IMR-90 (cell line): Measurements from ENCODE around the gene CLHC1. TPM values are rescaled to one million over a fixed set of nuclear protein-coding genes. Genes with fewer than 3 reads are reported as not detected.

ENCODE experiments used
- ATAC-seq: fragments of 200-7000 bp; cut with Tn5 transposase; 2 replicates; pipeline ENCODE4 v1.9.1; 2020; ENCODE audit warnings: low read depth, mild to moderate bottlenecking, moderate library complexity
- BruUV-seq: library from RNA; stranded (reverse); fragments of 400-500 nt; replicated peaks from 2 replicates; lab custom pipeline; 2021; lab: Mats Ljungman, UMichigan
- CTCF ChIA-PET: fragments of 300-600 bp; formaldehyde crosslinking; extraction: SDS; loops from one replicate; lab custom pipeline; 2021; ENCODE audit warnings: antibody characterized with exemption; lab: Yijun Ruan, JAX
- POLR2A ChIA-PET: fragments of 300-600 bp; sonication (Branson Sonifier 250); formaldehyde crosslinking; loops from one replicate; lab custom pipeline; 2022; ENCODE audit warnings: antibody characterized with exemption; ENCODE audit not compliant: unreplicated experiment; lab: Charles Lee
- DNase-seq: peaks from one replicate; pipeline ENCODE4 v3.0.0; 2013
- H2AFZ ChIP-seq: replicated peaks from 2 replicates; pipeline ENCODE3; 2013; ENCODE audit warnings: low read length, mild to moderate bottlenecking; ENCODE audit not compliant: poor library complexity
- H2AK5ac ChIP-seq: 2 replicates; pipeline ENCODE4 v1.6.1; 2013; ENCODE audit warnings: low read depth, low read length, inconsistent platforms
- H2AK9ac ChIP-seq: replicated peaks from 2 replicates; pipeline ENCODE3; 2013; ENCODE audit warnings: mild to moderate bottlenecking, low read depth, low read length, moderate library complexity; ENCODE audit not compliant: poor library complexity
- H2BK120ac ChIP-seq: 2 replicates; pipeline ENCODE4 v1.6.1; 2013; ENCODE audit warnings: low read depth, low read length, inconsistent platforms
- H2BK15ac ChIP-seq: 3 replicates; pipeline ENCODE4 v1.6.1; 2013; ENCODE audit warnings: low read depth, low read length, inconsistent platforms
- H2BK20ac ChIP-seq: 2 replicates; pipeline ENCODE4 v1.6.1; 2013; ENCODE audit warnings: low read depth, mild to moderate bottlenecking, inconsistent platforms, low read length, moderate library complexity
- H2BK5ac ChIP-seq: 2 replicates; pipeline ENCODE4 v1.6.1; 2013; ENCODE audit warnings: mild to moderate bottlenecking, low read depth, low read length, inconsistent platforms; ENCODE audit not compliant: poor library complexity, severe bottlenecking
- H3K14ac ChIP-seq: replicated peaks from 2 replicates; pipeline ENCODE4 v1.6.1; 2013; ENCODE audit warnings: low read depth, low read length, inconsistent platforms
- H3K18ac ChIP-seq: 2 replicates; pipeline ENCODE4 v1.6.1; 2013; ENCODE audit warnings: low read depth, low read length, control low read depth
- H3K23ac ChIP-seq: 2 replicates; pipeline ENCODE4 v1.6.1; 2013; ENCODE audit warnings: low read depth, low read length, inconsistent platforms
- H3K27ac ChIP-seq: 2 replicates; pipeline ENCODE4 v1.5.1; 2013; ENCODE audit warnings: mild to moderate bottlenecking, control low read depth, low read length; ENCODE audit not compliant: insufficient read depth
- H3K27me3 ChIP-seq: 2 replicates; pipeline ENCODE4 v1.6.1; 2013; ENCODE audit warnings: low read length; ENCODE audit not compliant: control insufficient read depth, insufficient read depth
- H3K36me3 ChIP-seq: 2 replicates; pipeline ENCODE4 v1.6.1; 2013; ENCODE audit warnings: low read length, mixed read lengths; ENCODE audit not compliant: control insufficient read depth, insufficient read depth
- H3K4ac ChIP-seq: 2 replicates; pipeline ENCODE4 v1.6.1; 2013; ENCODE audit warnings: low read depth, low read length, inconsistent platforms
- H3K4me1 ChIP-seq: 2 replicates; pipeline ENCODE4 v1.6.1; 2013; ENCODE audit warnings: low read length, mixed read lengths; ENCODE audit not compliant: control insufficient read depth, insufficient read depth
- H3K4me2 ChIP-seq: 2 replicates; pipeline ENCODE4 v1.6.1; 2013; ENCODE audit warnings: low read depth, mild to moderate bottlenecking, control low read depth, low read length, moderate library complexity
- H3K4me3 ChIP-seq: 2 replicates; pipeline ENCODE4 v1.5.1; 2013; ENCODE audit warnings: low read depth, mild to moderate bottlenecking, control low read depth, low read length, moderate library complexity; ENCODE audit not compliant: insufficient read depth
- H3K56ac ChIP-seq: 2 replicates; pipeline ENCODE4 v1.6.1; 2013; ENCODE audit warnings: low read length, inconsistent platforms; ENCODE audit not compliant: insufficient read depth; ENCODE audit errors: extremely low read depth
- H3K79me1 ChIP-seq, 2 experiments: 2 replicates each; pipeline ENCODE4 v1.6.1; 2013; ENCODE audit warnings: low read length in 2 of 2, inconsistent platforms in 1 of 2, low read depth in 1 of 2
- H3K9ac ChIP-seq: 2 replicates; pipeline ENCODE4 v1.6.1; 2013; ENCODE audit warnings: low read depth, low read length, control low read depth
- H3K9me1 ChIP-seq: 2 replicates; pipeline ENCODE4 v1.6.1; 2013; ENCODE audit warnings: low read length, inconsistent platforms; ENCODE audit not compliant: insufficient read depth
- H3K9me3 ChIP-seq: 2 replicates; pipeline ENCODE4 v1.6.1; 2013; ENCODE audit warnings: low read length; ENCODE audit not compliant: control insufficient read depth, insufficient read depth
- H4K20me1 ChIP-seq: 2 replicates; pipeline ENCODE4 v1.6.1; 2013; ENCODE audit warnings: low read length, inconsistent platforms; ENCODE audit not compliant: insufficient read depth
- H4K5ac ChIP-seq: 2 replicates; pipeline ENCODE4 v1.6.1; 2013; ENCODE audit warnings: mild to moderate bottlenecking, low read depth, low read length, control low read depth
- H4K8ac ChIP-seq, 2 experiments: 2 replicates each; pipeline ENCODE4 v1.6.1; 2013; ENCODE audit warnings: low read depth in 2 of 2, low read length in 2 of 2, control low read depth in 1 of 2, inconsistent platforms in 1 of 2
- H4K91ac ChIP-seq: 2 replicates; pipeline ENCODE4 v1.6.1; 2013; ENCODE audit warnings: low read depth, low read length, inconsistent platforms; ENCODE audit not compliant: insufficient read depth
- MAZ ChIP-seq: IDR thresholded peaks from 2 replicates; pipeline ENCODE4 v1.6.1; 2012; ENCODE audit warnings: low read depth, mild to moderate bottlenecking, low read length, improper control_type of control experiment, moderate library complexity, borderline replicate concordance
- POLR2A ChIP-seq: IDR thresholded peaks from 2 replicates; pipeline ENCODE4 v1.6.1; 2012; ENCODE audit warnings: mild to moderate bottlenecking, low read depth, low read length
- RFX5 ChIP-seq: IDR thresholded peaks from 2 replicates; pipeline ENCODE4 v1.8.0; 2012; ENCODE audit warnings: low read depth, mild to moderate bottlenecking, low read length, moderate library complexity
- SMC3 ChIP-seq: fragments of 150-350 bp; IDR thresholded peaks from 2 replicates; pipeline ENCODE4 v1.6.1; 2016; ENCODE audit warnings: low read depth, mild to moderate bottlenecking, antibody characterized with exemption, low read length, moderate library complexity
- WGBS, 2 experiments: methylation state at CpG; one replicate each; pipeline versions ENCODE4 v1.1.5 to v1.1.7; 2013; ENCODE audit warnings: missing lambda C conversion rate in 2 of 2; ENCODE audit not compliant: insufficient read length in 1 of 2; ENCODE audit errors: extremely low coverage in 2 of 2; 5-methylcytosine and 5-hydroxymethylcytosine counted together
- dilution Hi-C: fragments of 300-500 bp; cut with HindIII; formaldehyde crosslinking; loops from one replicate; pipeline ENCODE4 v1.14.3; 2018; ENCODE audit warnings: low sequenced_read_pairs; ENCODE audit not compliant: unreplicated experiment
- in situ Hi-C: fragments of 300-500 bp; cut with MboI; formaldehyde crosslinking; loops from 3 replicates; pipeline ENCODE4 v1.14.3; 2019; ENCODE audit warnings: low sequenced_read_pairs, inconsistent platforms, mixed read lengths
- intact Hi-C: fragments of 100-400 bp; cut with micrococcal nuclease; formaldehyde crosslinking; loops from 2 replicates; pipeline ENCODE4 v1.10.0; 2022
- polyA plus RNA-seq, 3 experiments: library from polyadenylated mRNA; depleted of rRNA; stranded (reverse); fragments of >200 nt; gene quantifications; 2 replicates each; pipeline ENCODE4 v1.2.3, GENCODE V29; 2012; ENCODE audit warnings: low replicate concordance in 1 of 3
- total RNA-seq: library from RNA; depleted of rRNA; stranded (reverse); fragments of >200 nt; gene quantifications from 2 replicates; pipeline ENCODE4 v1.2.3, GENCODE V29; 2012

The CLHC1 gene
- total and polyA plus RNA-seq, 2 of the 4 experiments (the other 2 are of a cell fraction), result 2.3 to 5.3 TPM

DNA sequence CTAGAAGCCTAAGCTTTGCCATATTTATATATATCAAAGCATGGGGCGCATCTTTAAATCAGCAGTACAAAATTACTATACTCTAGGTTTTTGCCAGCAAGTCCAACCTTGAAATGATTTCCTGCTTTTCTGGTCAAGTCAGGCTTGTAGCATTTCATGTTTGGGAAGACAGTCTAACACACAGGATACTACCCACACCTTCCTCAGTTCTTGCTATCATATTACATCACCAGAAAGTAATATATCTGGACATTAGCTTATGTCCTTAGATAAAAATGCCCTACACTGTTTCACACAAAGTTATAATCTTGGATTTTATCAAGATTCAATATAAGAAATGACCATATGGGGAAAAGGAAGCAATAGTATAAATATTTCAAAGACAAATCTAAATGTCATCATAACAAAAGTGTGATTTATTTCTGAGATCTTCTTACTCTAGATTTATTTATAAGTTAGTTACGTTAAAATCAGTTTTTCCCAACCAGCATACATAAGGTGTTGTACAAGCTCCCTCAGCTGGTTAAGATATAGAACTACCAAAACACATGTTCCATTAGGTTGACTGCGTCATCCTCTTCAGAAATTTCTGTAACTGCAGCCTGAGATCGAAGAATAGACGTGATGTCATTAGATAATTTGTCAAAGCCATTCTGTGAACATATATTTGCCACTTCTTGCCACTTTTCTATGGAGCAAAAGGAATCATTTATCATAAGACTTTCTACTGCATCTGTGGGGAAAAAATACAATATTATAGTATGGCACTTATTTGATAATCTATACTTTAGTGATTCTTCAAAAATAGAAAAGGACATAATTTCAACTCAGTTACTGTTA is 56.6 kb downstream of the CLHC1 start (continued):
- TF ChIP-seq MAZ, result no peak
- TF ChIP-seq RFX5, result no peak
- TF ChIP-seq POLR2A, result no peak

DNA sequence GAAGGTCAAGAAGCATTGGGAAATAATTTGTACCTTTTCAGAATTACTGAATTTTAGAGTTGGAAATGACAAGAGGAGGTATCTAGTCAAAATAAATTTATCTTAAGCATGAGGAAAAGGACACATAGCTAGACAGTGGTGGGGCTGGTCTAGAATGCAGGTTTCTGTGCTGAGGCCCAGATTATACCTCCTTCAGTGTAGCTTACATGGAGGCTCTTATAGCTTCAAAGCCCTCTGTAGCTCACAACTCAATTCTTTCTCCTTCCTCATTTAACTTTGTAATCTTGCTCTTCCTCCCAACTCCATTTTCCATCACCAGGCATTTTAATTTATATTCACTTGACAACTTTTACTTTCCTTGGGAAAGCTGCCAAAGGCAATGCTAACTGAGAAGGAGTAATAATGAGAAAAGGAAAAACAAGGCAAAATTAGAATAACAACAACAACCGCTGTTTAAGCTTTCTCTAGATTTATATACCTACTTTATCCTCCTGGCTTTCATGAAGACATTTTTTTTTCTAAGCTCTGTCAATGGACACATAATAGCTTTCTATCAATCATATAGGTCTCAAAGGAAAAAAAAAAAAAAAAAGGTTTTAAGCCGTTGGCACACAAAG is 58.5 kb downstream of the CLHC1 start:
- WGBS, 2 experiments, result no CpG with 5 or more reads among the region's 2 CpGs
- Histone ChIP-seq H3K36me3 (no peaks in the 10 kb centered on the region), H2AK9ac (no peak overlapping the region), H3K4me1 (peaks cover 4% of the 10 kb centered on the region), H4K5ac (no peak overlapping the region), H4K91ac (no peak overlapping the region), H3K18ac (no peak overlapping the region), H3K14ac (no peak overlapping the region), H3K4me2 (no peak overlapping the region), H4K8ac (no peak overlapping the region), H2BK15ac (no peak overlapping the region), H2AK5ac (no peak overlapping the region), H2BK5ac (no peak overlapping the region), H3K9me3 (no peaks in the 10 kb centered on the region), H2BK20ac (no peak overlapping the region), H3K4me3 (no peak overlapping the region), H2AFZ (no peak overlapping the region), H3K27me3 (no peaks in the 10 kb centered on the region), H3K27ac (no peak overlapping the region), H3K4ac (no peak overlapping the region), H3K9ac (no peak overlapping the region), H3K79me1 (peaks cover 7 to 24% of the 10 kb centered on the region in 2 experiments), H3K9me1 (no peaks in the 10 kb centered on the region; the same call in 1 of the 2 replicates), H4K20me1 (no peaks in the 10 kb centered on the region; the same call in 1 of the 2 replicates), H2BK120ac (no peak overlapping the region), H3K23ac (no peak overlapping the region), H3K56ac (no peak overlapping the region)
- TF ChIP-seq MAZ (no peak), SMC3 (no peak)
- dilution Hi-C loops, result loop anchor here (25.0 kb wide), 1 partner anchor 161 kb away; no protein-coding TSS in a partner anchor
- intact Hi-C loops, result loop anchor here (2.0 kb wide), 1 partner anchor 273 kb away; no protein-coding TSS in a partner anchor
- no TSS peak for BruUV-seq
- DNase-seq (no peak), ATAC-seq (no peak)
- ChIA-PET CTCF (interaction anchor here (0.5 to 4.1 kb wide), 4 partner anchors 58 to 274 kb away, joined by 3 to 32 read pairs (median 4); no protein-coding TSS in a partner anchor), POLR2A (interaction anchor here (0.7 to 1.2 kb wide), 3 partner anchors 123 to 392 kb away, joined by 3 to 6 read pairs (median 3); no protein-coding TSS in a partner anchor)
- in situ Hi-C loops, result no loop called here
